GM21390 (cell line): Measurements from ENCODE around the gene TNFRSF12A.

Source experiments
- ATAC-seq: cut with Tn5 transposase; IDR thresholded peaks from one replicate; pipeline ENCODE4 v1.9.1; 2021; ENCODE audit not compliant: unreplicated experiment

TNFRSF12A gene

DNA sequence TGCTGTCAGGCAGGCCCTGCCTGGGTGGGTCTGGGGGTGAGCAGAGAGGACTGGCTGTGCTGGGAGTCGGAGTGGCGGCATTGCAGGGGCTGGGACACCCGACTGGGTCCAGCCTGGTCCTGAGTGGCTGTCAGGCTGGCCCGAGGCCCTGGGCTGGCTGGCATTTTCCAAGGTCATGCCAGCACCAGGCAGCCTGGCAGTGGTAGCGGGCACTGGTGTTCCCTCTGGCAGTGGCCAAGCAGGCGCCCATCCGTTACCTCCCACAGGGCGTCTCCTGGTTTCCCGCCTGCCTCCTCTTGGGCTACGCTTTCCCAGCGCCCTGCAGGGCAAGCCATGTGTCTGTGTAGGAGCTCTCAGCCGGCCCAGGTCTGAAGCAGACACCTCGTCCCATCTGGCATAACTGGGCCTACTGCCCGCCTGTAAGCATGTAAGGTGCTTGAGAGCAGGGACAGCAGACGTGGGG is 34.2 kb upstream of the TNFRSF12A start:
- no peak for ATAC-seq

DNA sequence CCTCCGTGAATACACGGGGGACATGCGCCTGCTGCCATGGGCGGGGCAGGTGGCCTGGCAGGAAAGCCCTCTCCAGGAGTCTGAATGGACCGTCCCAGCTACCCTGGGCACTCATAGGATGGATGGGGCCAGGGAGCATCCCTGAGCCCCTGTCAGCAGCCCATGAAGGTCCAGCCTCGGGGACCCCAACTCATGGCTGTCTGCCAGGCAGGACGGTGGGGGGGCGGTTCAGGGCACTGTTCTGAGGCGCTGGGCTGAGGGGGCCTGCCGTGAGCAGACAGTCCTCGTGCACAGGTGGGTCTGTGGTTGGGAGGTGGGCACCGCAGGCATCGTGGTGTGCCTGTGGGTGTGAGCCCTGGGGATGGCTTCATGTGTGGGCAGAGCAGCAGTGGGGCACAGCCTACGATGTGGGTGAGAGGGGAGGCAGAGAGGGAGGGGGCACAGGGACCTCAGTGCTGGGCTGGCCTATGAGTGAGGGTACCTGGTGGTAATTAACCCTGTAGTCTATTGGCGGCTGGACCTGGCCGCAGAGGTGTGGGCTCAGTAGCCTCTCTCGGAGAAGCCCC is 33.5 kb upstream of the TNFRSF12A start:
- ATAC-seq, result no peak

DNA sequence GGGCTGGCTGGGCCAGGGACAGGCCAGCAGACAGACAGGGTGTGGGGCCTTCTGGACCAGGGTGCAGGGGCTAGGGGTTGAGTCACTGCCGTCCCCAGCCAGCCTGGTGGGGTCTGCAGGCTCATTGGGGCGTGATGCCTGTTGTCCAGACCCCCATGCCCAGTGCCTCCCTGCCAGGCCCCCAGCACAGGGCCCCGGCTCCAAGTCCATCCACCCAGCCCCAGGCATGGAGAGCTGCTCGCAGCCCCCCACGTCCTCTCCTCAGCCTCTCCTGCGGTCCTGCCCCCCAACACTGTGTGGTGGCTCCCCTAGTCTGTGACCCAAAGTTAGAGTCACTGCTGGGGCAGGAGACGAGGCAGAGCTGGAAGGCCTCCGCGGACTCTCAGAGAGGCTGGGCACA is 32.9 kb upstream of the TNFRSF12A start:
- no peak for ATAC-seq

DNA sequence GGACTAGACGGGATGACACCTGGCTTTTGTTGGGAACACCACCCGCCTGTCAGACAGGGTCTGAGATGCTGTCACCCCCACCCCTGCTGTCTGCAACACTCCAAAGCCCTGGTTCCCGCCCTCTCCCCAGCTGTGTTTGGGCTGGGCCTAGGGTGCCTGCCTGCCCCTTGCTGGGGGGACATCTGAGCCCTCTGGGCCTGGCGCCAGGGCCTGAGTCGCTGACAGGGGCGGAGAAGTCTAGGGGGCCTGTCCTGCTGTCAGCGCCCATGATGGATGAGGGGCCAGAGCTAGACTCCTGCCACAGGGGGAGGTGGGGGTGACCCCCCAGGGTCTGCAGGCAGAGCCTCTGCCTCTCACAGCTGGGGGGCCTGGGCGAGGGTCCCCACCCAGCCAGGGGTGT is 32.3 kb upstream of the TNFRSF12A start:
- ATAC-seq, result no peak

DNA sequence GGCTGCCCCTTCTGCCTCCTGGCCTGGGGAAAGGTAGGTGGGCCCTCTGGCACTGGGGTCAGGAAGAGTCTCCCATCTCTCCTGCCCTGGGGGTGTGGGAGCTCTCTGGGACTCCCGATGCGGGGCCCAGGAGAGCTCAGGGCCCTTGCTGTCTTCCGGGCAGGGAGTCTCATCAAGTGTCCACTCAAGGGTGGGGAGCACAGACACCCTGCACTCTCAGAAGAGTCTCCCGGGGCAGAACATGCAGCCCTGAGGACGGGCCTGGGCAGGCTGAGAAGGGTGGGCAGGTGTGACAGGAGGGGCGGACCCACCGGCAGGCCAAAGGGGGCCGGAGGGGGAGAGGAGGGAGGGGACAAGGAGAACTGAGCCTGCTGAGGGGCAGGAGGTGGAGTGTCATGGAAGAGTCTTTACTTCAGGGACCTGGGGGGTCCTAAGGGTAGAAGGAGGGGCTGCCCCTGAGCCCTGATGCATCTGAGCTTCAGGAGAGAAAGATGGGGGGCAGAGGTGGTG is 31.5 kb upstream of the TNFRSF12A start:
- no peak for ATAC-seq

DNA sequence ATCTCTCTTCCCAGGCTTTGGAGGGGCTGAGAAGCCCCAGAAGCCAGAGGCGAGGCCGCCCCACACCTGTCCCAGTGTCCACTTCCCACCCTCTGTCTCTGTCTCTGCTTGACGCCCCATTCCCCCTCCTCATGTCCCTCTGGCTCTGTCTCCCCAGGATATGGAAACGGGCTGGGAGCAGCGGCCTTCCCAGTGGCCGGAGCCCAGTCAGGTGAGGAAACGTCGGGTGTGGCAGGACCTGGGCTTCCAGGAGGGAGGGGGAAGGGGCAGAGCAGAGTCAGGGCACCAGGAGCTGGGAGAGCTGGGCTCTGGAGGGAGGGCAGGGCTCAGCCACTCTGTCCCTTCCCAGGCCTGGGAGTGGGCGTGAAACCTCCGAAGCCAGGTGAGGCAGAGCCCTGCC is 29.3 kb upstream of the TNFRSF12A start:
- ATAC-seq, result no peak

DNA sequence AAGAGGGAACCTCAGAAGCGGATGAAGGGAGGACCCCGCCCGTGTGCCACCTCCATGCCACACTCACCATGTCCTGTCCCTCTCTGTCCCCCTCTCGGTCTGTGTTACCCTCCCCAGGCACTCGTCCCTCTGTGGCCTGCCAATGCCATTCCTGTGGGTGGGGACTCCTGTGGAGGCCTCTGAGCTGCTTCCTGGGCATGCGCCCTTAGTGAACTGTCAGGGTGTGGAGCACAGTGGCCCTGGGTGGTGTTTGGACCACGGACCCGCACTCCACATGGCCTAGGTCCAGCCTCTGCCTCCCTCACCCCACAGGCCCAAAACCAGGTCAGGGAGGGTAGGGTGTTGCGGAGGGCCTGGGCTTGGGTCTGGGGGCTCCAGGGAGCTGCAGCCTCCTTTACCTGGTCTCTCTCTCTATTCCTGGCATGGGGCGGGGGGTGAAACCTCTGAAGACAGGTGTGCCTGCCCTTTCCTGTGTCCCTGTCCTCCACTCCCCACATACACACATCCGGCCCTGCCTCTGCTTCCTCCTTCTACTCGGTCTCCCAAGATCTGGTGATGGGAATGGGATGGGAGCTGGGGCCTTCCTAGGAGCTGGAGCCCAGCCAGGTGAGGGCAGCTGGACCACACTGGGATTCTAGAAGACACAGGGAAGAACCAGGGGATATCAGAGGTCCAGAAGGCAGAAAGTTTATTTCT is 28.5 kb upstream of the TNFRSF12A start:
- ATAC-seq, result no peak

DNA sequence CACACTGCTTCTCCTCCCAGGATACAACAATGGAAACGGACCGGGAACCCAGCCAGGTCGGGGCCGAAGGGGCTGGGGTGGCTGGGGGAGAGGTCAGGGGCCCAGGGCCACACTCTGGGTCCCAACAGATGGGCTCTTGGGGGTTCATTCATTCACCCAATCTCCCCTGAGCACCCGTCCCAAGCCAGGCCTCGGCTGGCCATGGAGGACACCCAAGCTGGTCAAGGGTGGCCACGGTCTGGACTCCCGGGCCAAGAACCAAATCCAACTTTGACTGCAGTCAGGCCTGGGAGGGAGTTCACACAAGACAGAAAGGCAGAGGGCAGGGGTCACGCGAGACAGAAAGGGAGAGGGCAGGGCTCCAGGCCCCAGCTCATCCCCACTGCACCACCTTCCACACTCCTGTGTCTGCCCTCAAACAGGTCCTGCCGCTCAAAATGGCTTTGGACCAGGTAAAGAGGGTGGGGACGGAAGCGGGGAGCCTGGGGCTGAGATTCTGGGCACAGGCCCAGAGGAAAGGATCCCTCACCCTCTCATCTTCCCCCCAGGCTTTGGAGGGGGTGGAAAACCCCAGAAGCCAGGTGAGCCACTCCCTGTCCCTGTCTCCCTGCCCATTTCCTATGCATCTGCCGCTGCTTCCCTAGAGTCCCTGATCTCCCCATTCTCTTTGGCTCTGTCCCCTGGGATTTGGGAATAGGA is 27.6 kb upstream of the TNFRSF12A start:
- no peak for ATAC-seq

DNA sequence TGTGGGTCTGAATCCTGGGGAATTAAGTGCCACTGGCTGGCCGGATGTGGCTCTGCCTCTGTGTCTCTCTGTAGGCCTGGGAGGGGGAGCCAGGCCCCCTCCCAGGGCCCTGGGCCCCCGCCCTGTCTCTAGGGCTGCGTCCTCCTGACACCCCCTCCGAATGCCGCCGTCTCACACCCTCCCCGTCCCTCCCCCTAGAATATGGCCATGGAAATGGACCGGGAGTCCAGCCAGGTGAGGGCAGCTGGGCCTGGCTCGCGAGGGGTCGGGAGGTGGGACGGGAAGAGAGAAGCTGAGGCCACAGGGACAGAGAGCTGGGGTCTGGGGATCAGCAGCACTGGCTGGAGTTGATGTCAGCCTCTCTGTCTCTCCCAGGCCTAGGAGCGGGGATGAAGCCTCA is 23.9 kb upstream of the TNFRSF12A start:
- ATAC-seq, result no peak

DNA sequence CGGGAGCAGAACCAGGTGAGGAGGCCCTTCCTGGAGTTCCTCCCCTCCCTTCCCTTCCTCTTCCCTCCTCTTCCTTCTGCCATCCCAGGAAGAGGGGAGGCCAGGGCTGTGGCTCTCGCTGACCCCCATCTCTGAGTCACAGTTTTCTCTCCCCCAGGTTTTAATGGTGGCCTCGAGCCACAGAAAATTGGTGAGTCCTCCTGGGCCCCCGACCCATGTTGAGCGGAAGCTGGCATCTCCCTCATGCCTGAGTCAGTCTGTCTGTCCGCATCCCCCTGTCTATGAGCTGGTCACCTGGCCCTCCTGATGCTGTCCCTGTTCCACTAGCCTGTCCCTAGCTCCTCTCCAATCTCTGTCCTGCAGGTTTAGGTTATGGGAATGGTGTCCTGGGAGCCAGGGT is 20.2 kb upstream of the TNFRSF12A start:
- ATAC-seq, result no peak

DNA sequence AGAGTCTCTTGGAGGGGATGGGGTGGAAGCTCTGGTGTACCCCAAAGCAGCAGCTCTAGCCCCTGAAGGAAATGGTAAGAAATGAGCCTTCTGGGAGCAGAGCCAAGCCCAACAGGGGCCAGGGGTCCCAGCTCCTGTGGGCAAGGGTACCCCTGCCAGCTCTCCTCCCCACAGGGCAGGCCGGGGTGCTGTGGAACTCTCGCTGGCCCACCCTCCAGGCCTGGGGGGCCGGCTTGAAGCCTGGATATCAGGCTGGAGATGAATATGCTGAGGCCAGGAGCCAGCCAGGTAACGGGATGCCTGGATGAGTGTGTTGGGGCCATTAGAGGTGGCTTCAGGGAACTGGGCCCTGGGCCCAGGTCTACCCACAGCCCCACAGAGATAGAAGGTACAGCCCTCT is 19.6 kb upstream of the TNFRSF12A start:
- ATAC-seq, result no peak

DNA sequence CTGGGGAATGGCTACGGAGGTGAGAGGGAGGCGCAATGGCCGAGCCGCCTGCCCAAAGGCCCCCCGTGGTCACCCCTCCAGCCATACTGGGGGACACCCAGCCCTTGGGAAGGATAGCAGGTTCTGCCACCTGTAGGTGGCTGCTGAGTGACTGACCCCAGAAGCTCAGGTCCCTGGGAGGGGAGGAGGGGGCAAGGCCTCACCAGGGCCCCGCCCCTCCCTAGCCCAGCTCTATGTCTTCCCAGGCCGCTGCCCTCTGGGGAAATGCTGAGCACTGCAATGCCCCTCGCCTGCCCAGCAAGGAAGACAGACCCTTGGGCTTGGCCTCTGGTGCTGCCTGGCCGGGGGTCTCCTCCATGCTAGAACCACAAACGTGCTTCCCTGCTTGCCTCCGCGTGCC is 18.9 kb upstream of the TNFRSF12A start:
- ATAC-seq, result no peak

DNA sequence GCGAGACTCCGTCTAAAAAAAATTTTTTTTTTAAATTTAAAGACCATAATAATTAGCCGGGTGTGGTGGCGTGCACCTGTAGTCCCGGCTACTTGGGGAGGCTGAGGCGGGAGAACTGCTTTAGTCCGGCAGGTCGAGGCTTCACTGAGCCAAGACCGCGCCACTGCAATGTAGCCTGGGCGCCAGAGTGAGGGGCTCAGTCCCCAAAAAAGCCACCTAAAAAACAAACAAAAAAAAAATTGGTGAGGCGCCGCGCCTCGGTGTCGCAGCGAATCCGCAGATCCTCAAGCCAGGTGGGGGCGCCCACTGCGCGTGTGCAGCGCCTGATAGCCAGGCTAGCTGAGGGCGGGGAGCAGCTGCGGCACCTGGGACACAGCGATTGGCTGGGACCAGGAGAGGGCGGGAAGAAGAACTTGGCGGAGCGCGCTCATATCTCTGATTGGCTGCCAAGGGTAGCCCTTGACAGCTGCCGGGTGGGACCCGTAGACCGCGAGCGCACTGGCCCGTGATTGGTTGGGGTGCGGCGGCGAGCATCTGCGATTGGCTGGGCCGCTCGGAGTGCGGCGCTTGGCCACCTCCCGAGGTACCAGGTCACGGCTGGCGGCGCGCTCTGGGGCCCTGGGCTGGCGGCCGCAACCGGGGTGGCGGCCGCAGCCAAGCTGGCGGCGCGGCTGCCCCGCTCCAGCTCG is 16.4 kb upstream of the TNFRSF12A start:
- ATAC-seq, result peak; percentile 87

DNA sequence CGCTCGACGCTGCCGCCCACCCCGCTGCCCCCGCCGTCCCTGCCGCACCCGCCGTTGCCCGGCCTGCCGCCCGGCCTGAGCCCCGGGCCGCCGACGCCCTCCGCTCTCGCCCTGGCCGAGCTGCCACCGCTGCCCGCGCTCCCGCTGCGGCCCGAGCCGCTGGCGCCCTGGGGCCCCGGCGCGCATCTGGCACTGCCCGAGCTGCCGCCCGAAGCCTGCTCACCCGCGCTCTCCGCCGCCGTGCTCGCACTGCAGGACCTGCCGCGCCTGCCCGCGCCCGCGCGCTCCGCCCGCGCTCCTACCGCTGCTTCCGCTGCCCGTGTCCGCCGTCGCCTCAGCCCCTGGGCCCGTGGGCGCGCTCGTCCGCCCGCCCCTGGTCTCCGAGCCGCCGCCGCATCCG is 15.8 kb upstream of the TNFRSF12A start:
- ATAC-seq, result no peak

DNA sequence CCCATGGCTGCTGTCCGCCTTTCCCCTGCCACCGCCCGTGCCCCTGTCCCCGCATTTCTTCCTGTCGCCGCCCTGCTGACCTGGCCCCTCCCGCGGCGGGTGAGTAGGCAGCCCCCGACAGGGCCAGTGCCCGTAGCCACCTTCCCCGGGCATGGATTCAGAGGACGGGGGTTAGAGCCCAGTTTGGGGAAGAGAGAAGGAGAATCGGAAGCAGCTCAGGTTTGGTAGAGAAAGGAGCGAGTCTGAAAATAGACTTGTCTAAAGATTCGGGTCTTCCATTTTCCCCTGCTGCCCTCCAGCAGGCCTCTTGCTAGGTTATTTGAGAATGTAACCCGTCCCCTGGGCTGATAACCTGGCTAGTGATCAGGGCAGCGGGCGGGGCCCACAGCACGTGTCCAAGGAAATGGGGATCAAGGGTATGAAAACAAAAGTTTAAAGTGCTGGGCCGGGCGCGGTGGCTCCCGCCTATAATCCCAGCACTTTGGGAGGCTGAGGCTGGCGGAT is 15.3 kb upstream of the TNFRSF12A start:
- ATAC-seq, result no peak

DNA sequence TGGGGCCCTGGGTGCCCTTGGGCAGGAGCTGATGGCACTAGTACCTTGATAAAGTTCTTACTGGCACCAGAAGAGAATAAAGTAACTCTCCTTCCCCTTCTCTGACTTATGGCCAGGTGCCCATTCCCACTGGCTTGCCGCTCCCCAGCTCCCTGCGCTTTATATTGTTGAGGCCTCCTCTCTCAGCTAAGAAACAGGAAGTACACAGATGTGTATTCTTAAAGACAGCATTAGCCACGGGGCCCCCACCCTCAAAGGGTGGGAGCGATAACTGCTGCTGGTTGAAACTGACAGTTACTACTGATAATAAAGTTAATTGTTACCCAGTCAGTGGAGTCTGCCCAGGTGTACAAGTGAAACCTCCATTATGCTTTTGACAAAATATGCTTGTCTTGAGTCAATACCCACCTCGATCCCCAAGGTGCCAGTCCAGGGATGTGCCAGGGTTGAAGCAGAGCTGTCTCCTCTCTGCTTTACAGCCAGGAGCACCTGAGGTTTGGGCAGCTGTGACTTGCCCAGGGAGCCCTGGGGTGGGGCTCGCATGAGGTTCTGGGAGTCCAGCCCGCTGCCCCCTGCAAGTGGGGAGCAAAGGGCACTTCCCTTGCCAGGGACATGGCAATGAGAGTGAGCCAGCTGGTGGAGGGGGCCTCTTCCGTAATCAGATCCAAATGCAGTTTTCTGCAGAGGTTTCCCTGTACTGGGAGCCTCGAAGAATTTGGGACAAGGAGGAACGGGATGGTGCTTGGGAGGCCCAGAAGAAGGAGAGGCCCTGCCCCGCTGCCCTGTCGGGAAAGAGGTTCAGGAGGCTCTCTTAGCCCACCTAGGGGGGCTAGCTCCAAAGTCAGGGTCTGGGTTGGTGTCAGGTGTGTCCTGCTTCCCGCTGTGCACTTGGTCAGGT is 12.9 kb upstream of the TNFRSF12A start:
- no peak for ATAC-seq

DNA sequence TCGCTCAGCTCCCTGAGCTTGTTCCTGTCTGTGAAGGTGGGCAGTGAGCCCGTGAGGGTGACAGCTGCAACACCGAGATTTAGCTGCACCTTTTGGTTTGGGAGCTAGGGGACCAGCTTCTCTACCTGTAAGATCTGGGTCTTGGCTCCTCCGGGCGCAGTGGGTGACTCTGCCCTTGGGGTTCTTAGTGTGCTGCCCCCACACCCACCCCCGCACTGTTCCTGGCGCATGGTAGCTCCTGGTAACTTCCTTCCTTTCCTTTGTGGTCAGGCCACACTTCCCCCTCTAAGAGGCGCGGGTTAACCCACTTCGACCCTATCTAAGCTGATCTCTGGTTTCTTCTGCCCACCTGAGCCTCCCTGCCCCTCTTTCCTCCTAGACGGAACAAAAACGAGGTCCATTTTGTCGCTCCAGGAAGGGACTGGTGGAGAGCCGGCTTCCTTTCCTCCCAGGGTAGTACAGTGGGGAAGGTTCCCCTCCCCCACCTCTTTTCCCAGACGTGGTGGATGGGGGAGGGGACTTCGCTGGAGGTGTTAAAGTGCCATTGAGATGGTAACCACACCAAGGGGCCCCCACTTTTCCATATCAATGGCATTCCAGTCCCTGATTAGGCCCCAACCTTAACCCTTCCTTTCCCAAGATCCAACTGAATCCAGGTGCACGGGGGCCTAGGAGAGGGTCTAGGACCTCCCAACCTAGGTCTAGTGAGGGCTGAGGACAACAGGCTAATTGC is 12.0 kb upstream of the TNFRSF12A start:
- ATAC-seq, result no peak

DNA sequence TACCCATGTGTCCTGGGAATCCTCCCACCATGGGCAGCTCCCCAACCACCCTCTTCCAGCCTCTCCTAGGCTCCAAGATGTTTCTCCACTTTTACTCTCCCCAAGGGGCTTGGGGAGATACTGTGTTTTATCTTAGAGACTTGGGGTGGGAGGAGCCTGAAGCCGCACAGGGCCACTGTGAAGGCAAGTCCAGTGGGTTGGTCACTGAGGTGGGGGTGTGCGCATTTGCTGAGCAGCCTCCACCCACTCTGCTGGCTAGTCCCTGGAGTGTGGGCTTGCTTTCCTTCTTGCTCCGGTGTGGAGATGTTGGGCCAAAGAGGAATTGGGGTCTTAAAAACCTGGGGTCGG is 11.5 kb upstream of the TNFRSF12A start:
- ATAC-seq, result no peak

DNA sequence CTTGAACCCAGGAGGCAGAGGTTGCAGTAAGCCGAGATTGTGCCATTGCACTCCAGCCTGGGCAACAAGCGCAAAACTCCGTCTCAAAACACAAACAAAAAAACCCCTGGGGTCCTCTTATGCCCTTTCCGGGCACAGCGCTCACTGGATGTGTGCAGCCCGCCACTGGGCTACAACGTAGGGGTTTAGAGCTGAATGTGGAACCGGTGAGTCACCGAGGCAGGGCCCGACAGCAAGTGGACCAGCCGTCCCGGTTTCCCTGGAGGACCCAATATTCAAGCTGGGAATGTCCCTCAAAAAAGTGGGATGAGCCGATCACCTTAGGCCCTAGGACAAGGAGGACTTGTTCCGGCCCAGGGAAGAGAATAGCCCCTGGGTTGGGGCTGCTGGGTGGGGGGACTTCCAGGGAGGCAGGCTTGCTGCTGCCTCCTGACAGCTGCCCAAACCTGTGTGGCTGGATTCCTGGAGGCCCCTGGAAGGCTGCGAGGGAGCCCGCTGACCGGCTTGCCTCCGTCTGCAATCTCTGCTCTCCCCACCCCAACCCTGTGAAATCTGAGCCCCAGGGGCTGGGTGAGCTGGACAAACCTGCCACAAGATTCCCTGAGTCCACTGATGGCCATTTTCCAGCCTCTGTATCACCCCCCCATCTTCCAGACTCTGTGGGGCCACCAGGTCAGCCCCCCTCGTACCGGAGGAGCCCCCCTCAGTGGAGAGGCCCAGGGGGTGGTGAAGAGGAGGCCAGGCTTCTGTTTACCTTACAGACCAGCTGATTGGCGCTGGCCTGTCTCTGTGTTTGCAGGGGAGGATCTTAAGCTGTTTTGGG is 10.4 kb upstream of the TNFRSF12A start:
- ATAC-seq, result no peak
